Heart left ventricle (tissue), 13 donors: ENCODE measurements around the gene ALKBH6.

Experiments
- CTCF ChIP-seq, 12 donors: fragments of 200-600 bp; sonication (generic) in 4 of 12; IDR thresholded peaks; one replicate each; pipeline versions ENCODE4 v1.5.0 to v1.8.0; 2018 to 2022; ENCODE audit warnings: antibody characterized with exemption in 12 of 12, mild to moderate bottlenecking in 5 of 12
- POLR2A ChIP-seq, 2 donors: fragments of 450-650 bp; IDR thresholded peaks; one replicate each; pipeline ENCODE4 v1.6.1; 2017; ENCODE audit warnings: antibody characterized with exemption in 2 of 2, mild to moderate bottlenecking in 2 of 2, moderate library complexity in 2 of 2
- donor health status: ischemic (EF 13 %, LVEDD 7.1; RV severe dilation, severe dysfunction).
- donor health status: DM: no; HTN: yes; CAD: no.
- donor health status: DM: no; HTN: no; CAD: no.
- donor health status: ischemic (EF 25% LVEDD 6.9; RV normal size, moderate dysfunction).
- donor health status: ischemic (EF 25% LVEDD 5.7; RV mildly dilated, moderate dysfunction).
- donor health status: ischemic (EF 35%, LVEDD 5.7; RV mildly dilated, moderate dysfunction).
- donor health status: nonischemic (EF 11% LVEDD 7.7; RV severe dilation, severe dysfunction).
- donor health status: DM: yes; HTN: yes; CAD: no.
- donor health status: PGD.
- donor health status: ischemic (EF 29% LVEDD 5.4; RV normal size, mild dysfunction).
- donor health status: nonischemic (EF 23%, LVEDD 6.1; RV moderate dilation, normal function).

GRCh38 chr19:35986664-35987570 lies 27.1 kb downstream of the ALKBH6 start:
- TF ChIP-seq CTCF (IDR thresholded peaks at IDR 0.05) (no peak), POLR2A (IDR thresholded peaks at IDR 0.05) (no peak)
